Mesenchymal stem cell (in vitro differentiated cells and primary cell): ENCODE measurements around the gene ACACA.
A peak's percentile ranks its signal among the peaks of the same experiment; 100 is the strongest.

Source experiments
- DNase-seq: peaks from one replicate; pipeline ENCODE4 v3.0.0-alpha.2; 2013
- H2AFZ ChIP-seq: one replicate; pipeline ENCODE4 v1.6.1; 2013; ENCODE audit warnings: low read depth, mild to moderate bottlenecking, control low read depth, inconsistent platforms, low read length, moderate library complexity
- H2AK5ac ChIP-seq: 2 replicates; pipeline ENCODE4 v1.6.1; 2013; ENCODE audit warnings: low read length, moderate library complexity, mild to moderate bottlenecking, inconsistent platforms; ENCODE audit not compliant: severe bottlenecking
- H2BK120ac ChIP-seq: one replicate; pipeline ENCODE4 v1.6.1; 2013; ENCODE audit warnings: low read depth, mild to moderate bottlenecking, inconsistent platforms, low read length, moderate library complexity
- H2BK12ac ChIP-seq, 2 experiments: one replicate each; pipeline ENCODE4 v1.6.1; 2013; ENCODE audit warnings: inconsistent platforms in 2 of 2, low read length in 2 of 2, mild to moderate bottlenecking in 2 of 2, moderate library complexity in 2 of 2, control low read depth in 1 of 2
- H2BK15ac ChIP-seq: one replicate; pipeline ENCODE4 v1.6.1; 2013; ENCODE audit warnings: mild to moderate bottlenecking, low read depth, inconsistent platforms; ENCODE audit not compliant: poor library complexity, severe bottlenecking
- H2BK5ac ChIP-seq: 2 replicates; pipeline ENCODE4 v1.6.1; 2013; ENCODE audit warnings: low read depth, mild to moderate bottlenecking, low read length, control low read depth, inconsistent platforms; ENCODE audit not compliant: poor library complexity, severe bottlenecking
- H3K14ac ChIP-seq, 2 experiments: one replicate each; pipeline ENCODE4 v1.6.1; 2013; ENCODE audit warnings: inconsistent platforms in 2 of 2, low read length in 2 of 2, control low read depth in 1 of 2, mild to moderate bottlenecking in 1 of 2, moderate library complexity in 1 of 2
- H3K18ac ChIP-seq, 2 experiments: one replicate each; pipeline ENCODE4 v1.6.1; 2013; ENCODE audit warnings: inconsistent platforms in 2 of 2, low read length in 2 of 2, control low read depth in 1 of 2, low read depth in 1 of 2, mild to moderate bottlenecking in 1 of 2
- H3K23ac ChIP-seq, 2 experiments: one replicate each; pipeline ENCODE4 v1.6.1; 2013; ENCODE audit warnings: inconsistent platforms in 2 of 2, low read length in 2 of 2, mild to moderate bottlenecking in 2 of 2, moderate library complexity in 2 of 2, control low read depth in 1 of 2
- H3K27ac ChIP-seq: 2 replicates; pipeline ENCODE4 v1.5.1; 2013; ENCODE audit warnings: mild to moderate bottlenecking, moderate library complexity, low read length, control low read depth, inconsistent platforms; ENCODE audit not compliant: poor library complexity, severe bottlenecking
- H3K27me3 ChIP-seq, 2 experiments: 2 replicates each; pipeline versions ENCODE4 v1.6.1 to v1.7.0; 2013; ENCODE audit warnings: low read length in 2 of 2, mild to moderate bottlenecking in 2 of 2, moderate library complexity in 2 of 2, control low read depth in 1 of 2, inconsistent platforms in 1 of 2; ENCODE audit not compliant: control insufficient read depth in 1 of 2, insufficient read depth in 1 of 2
- H3K36me3 ChIP-seq, 2 experiments: 2 replicates each; pipeline versions ENCODE4 v1.6.1 to v1.7.0; 2013; ENCODE audit warnings: low read length in 2 of 2, control low read depth in 1 of 2, inconsistent platforms in 1 of 2, low read depth in 1 of 2, mild to moderate bottlenecking in 1 of 2; ENCODE audit not compliant: insufficient read depth in 2 of 2, control insufficient read depth in 1 of 2
- H3K4ac ChIP-seq, 2 experiments: one replicate each; pipeline ENCODE4 v1.6.1; 2013; ENCODE audit warnings: inconsistent platforms in 2 of 2, low read length in 2 of 2, mild to moderate bottlenecking in 2 of 2, moderate library complexity in 2 of 2, control low read depth in 1 of 2, low read depth in 1 of 2
- H3K4me1 ChIP-seq: 2 replicates; pipeline ENCODE4 v1.6.1; 2013; ENCODE audit warnings: low read depth, low read length, control low read depth; ENCODE audit not compliant: control insufficient read depth, insufficient read depth
- H3K4me2 ChIP-seq: 2 replicates; pipeline ENCODE4 v1.6.1; 2013; ENCODE audit warnings: low read length, mild to moderate bottlenecking, inconsistent platforms; ENCODE audit not compliant: poor library complexity, severe bottlenecking
- H3K4me3 ChIP-seq, 2 experiments: 2 replicates each; pipeline versions ENCODE4 v1.5.1 to v1.7.0; 2013; ENCODE audit warnings: low read length in 2 of 2, mild to moderate bottlenecking in 2 of 2, control low read depth in 1 of 2, low read depth in 1 of 2; ENCODE audit not compliant: insufficient read depth in 1 of 2
- H3K79me1 ChIP-seq: replicated peaks from 2 replicates; pipeline ENCODE4 v1.6.1; 2013; ENCODE audit warnings: mild to moderate bottlenecking, control low read depth, low read length, inconsistent platforms; ENCODE audit not compliant: poor library complexity, severe bottlenecking
- H3K9ac ChIP-seq: 2 replicates; pipeline ENCODE4 v1.7.0; 2013; ENCODE audit warnings: mild to moderate bottlenecking, low read length, moderate library complexity
- H3K9me3 ChIP-seq: 2 replicates; pipeline ENCODE4 v1.7.0; 2013; ENCODE audit warnings: mild to moderate bottlenecking, low read length; ENCODE audit not compliant: control insufficient read depth
- H4K8ac ChIP-seq: one replicate; pipeline ENCODE4 v1.6.1; 2013; ENCODE audit warnings: inconsistent platforms, mild to moderate bottlenecking, low read length, moderate library complexity
- H4K91ac ChIP-seq: one replicate; pipeline ENCODE4 v1.6.1; 2013; ENCODE audit warnings: mild to moderate bottlenecking, low read length, inconsistent platforms
- WGBS: methylation state at CpG from one replicate; pipeline ENCODE4 v1.1.7; 2013; ENCODE audit warnings: mixed read lengths; 5-methylcytosine and 5-hydroxymethylcytosine counted together

ACACA gene

GRCh38 chr17:37066322-37067255, 340.0 kb downstream of the ACACA start:
- no peak overlapping the region for H2AFZ ChIP-seq
- H3K4me3 ChIP-seq: no peak overlapping the region
- peaks cover 34 to 67% of the 10 kb centered on the region in 2 experiments for H3K27me3 ChIP-seq
- no peak overlapping the region for H4K8ac ChIP-seq
- H3K23ac ChIP-seq: no peak overlapping the region
- H3K4me1 ChIP-seq: peaks cover 9% of the 10 kb centered on the region
- peak overlapping the region; percentile 11 for H4K91ac ChIP-seq
- H3K36me3 ChIP-seq: no peaks in the 10 kb centered on the region
- no peak overlapping the region for H2BK120ac ChIP-seq
- no peaks in the 10 kb centered on the region for H3K9me3 ChIP-seq
- no peaks in the 10 kb centered on the region for H3K79me1 ChIP-seq
- no peak overlapping the region for H3K4ac ChIP-seq
- no peak overlapping the region for H2BK15ac ChIP-seq
- H2BK5ac ChIP-seq: no peak overlapping the region
- H3K27ac ChIP-seq: no peak overlapping the region
- WGBS: 74% methylated on average over 24 of the region's 25 CpGs
- no peak overlapping the region for H3K14ac ChIP-seq
- no peak for DNase-seq
- no peak overlapping the region for H3K4me2 ChIP-seq
- no peak overlapping the region for H3K9ac ChIP-seq
- H2BK12ac ChIP-seq: no peak overlapping the region
- no peak overlapping the region for H2AK5ac ChIP-seq
- H3K18ac ChIP-seq: no peak overlapping the region

GRCh38 chr17:37065486-37066321, 340.9 kb downstream of the ACACA start:
- Histone ChIP-seq H3K14ac (no peak overlapping the region), H3K36me3 (no peaks in the 10 kb centered on the region), H3K4me3 (peak overlapping the region in 1 of 2 experiments; percentile 4), H3K79me1 (no peaks in the 10 kb centered on the region), H3K4me1 (peaks cover 9% of the 10 kb centered on the region), H2BK12ac (no peak overlapping the region), H2BK5ac (no peak overlapping the region), H2BK15ac (no peak overlapping the region), H3K27ac (no peak overlapping the region), H3K9me3 (no peaks in the 10 kb centered on the region), H2BK120ac (no peak overlapping the region), H3K23ac (no peak overlapping the region), H4K8ac (no peak overlapping the region), H3K27me3 (peaks cover 34 to 67% of the 10 kb centered on the region in 2 experiments), H2AK5ac (no peak overlapping the region), H3K4me2 (no peak overlapping the region), H4K91ac (no peak overlapping the region), H2AFZ (no peak overlapping the region), H3K9ac (no peak overlapping the region), H3K4ac (no peak overlapping the region), H3K18ac (no peak overlapping the region)
- WGBS: 63% methylated on average over 23 of the region's 23 CpGs
- DNase-seq: no peak

GRCh38 chr17:37064956-37065355, 341.7 kb downstream of the ACACA start:
- H3K23ac ChIP-seq: no peak overlapping the region

GRCh38 chr17:37064206-37064605, 342.4 kb downstream of the ACACA start:
- Histone ChIP-seq H3K4ac (no peak overlapping the region), H3K14ac (no peak overlapping the region), H3K27ac (no peak overlapping the region), H2AK5ac (no peak overlapping the region), H2BK12ac (no peak overlapping the region), H2BK120ac (no peak overlapping the region), H3K36me3 (no peaks in the 10 kb centered on the region), H4K8ac (no peak overlapping the region), H3K23ac (no peak overlapping the region), H4K91ac (no peak overlapping the region), H3K27me3 (peaks cover 34 to 63% of the 10 kb centered on the region in 2 experiments), H3K4me1 (peaks cover 9% of the 10 kb centered on the region), H3K79me1 (no peaks in the 10 kb centered on the region), H2AFZ (no peak overlapping the region), H3K9me3 (no peaks in the 10 kb centered on the region), H3K4me3 (no peak overlapping the region), H2BK15ac (no peak overlapping the region), H2BK5ac (no peak overlapping the region), H3K9ac (no peak overlapping the region), H3K4me2 (no peak overlapping the region), H3K18ac (no peak overlapping the region)
- DNase-seq: no peak
- WGBS: 90% methylated on average over 11 of the region's 11 CpGs

More at GRCh38 chr17:37064956-37065355, 341.7 kb downstream of the ACACA start:
- no peak overlapping the region for H3K4me3 ChIP-seq
- no peak overlapping the region for H2AFZ ChIP-seq
- peaks cover 9% of the 10 kb centered on the region for H3K4me1 ChIP-seq
- no peak overlapping the region for H3K4me2 ChIP-seq
- H2AK5ac ChIP-seq: no peak overlapping the region
- no peak overlapping the region for H4K8ac ChIP-seq
- H3K4ac ChIP-seq: no peak overlapping the region
- H2BK15ac ChIP-seq: no peak overlapping the region
- no peak overlapping the region for H2BK12ac ChIP-seq
- 81% methylated on average over 8 of the region's 8 CpGs for WGBS
- no peak overlapping the region for H2BK120ac ChIP-seq
- H4K91ac ChIP-seq: no peak overlapping the region
- no peak for DNase-seq
- H3K14ac ChIP-seq: no peak overlapping the region
- no peak overlapping the region for H3K18ac ChIP-seq
- no peak overlapping the region for H3K27ac ChIP-seq
- no peak overlapping the region for H3K9ac ChIP-seq
- no peak overlapping the region for H2BK5ac ChIP-seq
- H3K27me3 ChIP-seq: peaks cover 34 to 67% of the 10 kb centered on the region in 2 experiments
- H3K79me1 ChIP-seq: no peaks in the 10 kb centered on the region
- no peaks in the 10 kb centered on the region for H3K36me3 ChIP-seq
- no peaks in the 10 kb centered on the region for H3K9me3 ChIP-seq
